A549 (cell line): ENCODE data around the gene PRRX2.

ENCODE experiments used
- CEBPB ChIP-seq, 2 experiments: fragments of >200 bp in 1 of 2; sonication (Bioruptor Twin) in 1 of 2; formaldehyde crosslinking in 1 of 2; IDR thresholded peaks; 2 replicates each; pipeline ENCODE4 v1.6.1; 2012 to 2016
- EP300 ChIP-seq, 2 experiments: fragments of >200 bp; sonication (Bioruptor Twin); formaldehyde crosslinking; IDR thresholded peaks; 2 replicates in 1 of 2; 3 replicates in 1 of 2; pipeline ENCODE4 v1.6.1; 2016 to 2017
- JUNB ChIP-seq: fragments of >200 bp; sonication (Bioruptor Twin); formaldehyde crosslinking; IDR thresholded peaks from 2 replicates; pipeline ENCODE4 v1.6.1; 2016
- PHF8 ChIP-seq: fragments of 200-600 bp; sonication (generic); IDR thresholded peaks from 2 replicates; pipeline ENCODE4 v1.6.1; 2016; ENCODE audit warnings: low read depth, mild to moderate bottlenecking, antibody characterized with exemption, moderate library complexity, borderline replicate concordance
- POLR2A ChIP-seq: IDR thresholded peaks from 2 replicates; pipeline ENCODE4 v1.6.1; 2012; ENCODE audit warnings: mild to moderate bottlenecking, low read length
- USF2 ChIP-seq: fragments of 450-650 bp; IDR thresholded peaks from 2 replicates; pipeline ENCODE4 v1.6.1; 2014; ENCODE audit warnings: antibody characterized with exemption
- ZSCAN20 ChIP-seq: fragments of 250-450 bp; sonication (Bioruptor Pico); IDR thresholded peaks from 2 replicates; pipeline ENCODE4 v1.8.0; 2022; ENCODE audit warnings: mild to moderate bottlenecking, moderate library complexity
- TF ChIP-seq, protein P1 (sequence below): fragments of >200 bp; sonication (Bioruptor Twin); formaldehyde crosslinking; IDR thresholded peaks from 3 replicates; pipeline ENCODE4 v1.5.1; 2016
- TF ChIP-seq, protein P2 (sequence below): fragments of 200-600 bp; sonication (generic); IDR thresholded peaks from 2 replicates; pipeline ENCODE4 v1.6.1; 2016; ENCODE audit warnings: antibody characterized with exemption, mild to moderate bottlenecking, moderate library complexity

GRCh38 chr9:129673602-129674001 is 8.2 kb downstream of the PRRX2 start:
- no peak for TF ChIP-seq USF2
- no peak for TF ChIP-seq CEBPB (IDR thresholded peaks at IDR 0.05)
- TF ChIP-seq, protein P1, sequence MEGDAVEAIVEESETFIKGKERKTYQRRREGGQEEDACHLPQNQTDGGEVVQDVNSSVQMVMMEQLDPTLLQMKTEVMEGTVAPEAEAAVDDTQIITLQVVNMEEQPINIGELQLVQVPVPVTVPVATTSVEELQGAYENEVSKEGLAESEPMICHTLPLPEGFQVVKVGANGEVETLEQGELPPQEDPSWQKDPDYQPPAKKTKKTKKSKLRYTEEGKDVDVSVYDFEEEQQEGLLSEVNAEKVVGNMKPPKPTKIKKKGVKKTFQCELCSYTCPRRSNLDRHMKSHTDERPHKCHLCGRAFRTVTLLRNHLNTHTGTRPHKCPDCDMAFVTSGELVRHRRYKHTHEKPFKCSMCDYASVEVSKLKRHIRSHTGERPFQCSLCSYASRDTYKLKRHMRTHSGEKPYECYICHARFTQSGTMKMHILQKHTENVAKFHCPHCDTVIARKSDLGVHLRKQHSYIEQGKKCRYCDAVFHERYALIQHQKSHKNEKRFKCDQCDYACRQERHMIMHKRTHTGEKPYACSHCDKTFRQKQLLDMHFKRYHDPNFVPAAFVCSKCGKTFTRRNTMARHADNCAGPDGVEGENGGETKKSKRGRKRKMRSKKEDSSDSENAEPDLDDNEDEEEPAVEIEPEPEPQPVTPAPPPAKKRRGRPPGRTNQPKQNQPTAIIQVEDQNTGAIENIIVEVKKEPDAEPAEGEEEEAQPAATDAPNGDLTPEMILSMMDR: no peak
- TF ChIP-seq, protein P2, sequence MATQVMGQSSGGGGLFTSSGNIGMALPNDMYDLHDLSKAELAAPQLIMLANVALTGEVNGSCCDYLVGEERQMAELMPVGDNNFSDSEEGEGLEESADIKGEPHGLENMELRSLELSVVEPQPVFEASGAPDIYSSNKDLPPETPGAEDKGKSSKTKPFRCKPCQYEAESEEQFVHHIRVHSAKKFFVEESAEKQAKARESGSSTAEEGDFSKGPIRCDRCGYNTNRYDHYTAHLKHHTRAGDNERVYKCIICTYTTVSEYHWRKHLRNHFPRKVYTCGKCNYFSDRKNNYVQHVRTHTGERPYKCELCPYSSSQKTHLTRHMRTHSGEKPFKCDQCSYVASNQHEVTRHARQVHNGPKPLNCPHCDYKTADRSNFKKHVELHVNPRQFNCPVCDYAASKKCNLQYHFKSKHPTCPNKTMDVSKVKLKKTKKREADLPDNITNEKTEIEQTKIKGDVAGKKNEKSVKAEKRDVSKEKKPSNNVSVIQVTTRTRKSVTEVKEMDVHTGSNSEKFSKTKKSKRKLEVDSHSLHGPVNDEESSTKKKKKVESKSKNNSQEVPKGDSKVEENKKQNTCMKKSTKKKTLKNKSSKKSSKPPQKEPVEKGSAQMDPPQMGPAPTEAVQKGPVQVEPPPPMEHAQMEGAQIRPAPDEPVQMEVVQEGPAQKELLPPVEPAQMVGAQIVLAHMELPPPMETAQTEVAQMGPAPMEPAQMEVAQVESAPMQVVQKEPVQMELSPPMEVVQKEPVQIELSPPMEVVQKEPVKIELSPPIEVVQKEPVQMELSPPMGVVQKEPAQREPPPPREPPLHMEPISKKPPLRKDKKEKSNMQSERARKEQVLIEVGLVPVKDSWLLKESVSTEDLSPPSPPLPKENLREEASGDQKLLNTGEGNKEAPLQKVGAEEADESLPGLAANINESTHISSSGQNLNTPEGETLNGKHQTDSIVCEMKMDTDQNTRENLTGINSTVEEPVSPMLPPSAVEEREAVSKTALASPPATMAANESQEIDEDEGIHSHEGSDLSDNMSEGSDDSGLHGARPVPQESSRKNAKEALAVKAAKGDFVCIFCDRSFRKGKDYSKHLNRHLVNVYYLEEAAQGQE: no peak
- no peak for TF ChIP-seq JUNB
- TF ChIP-seq POLR2A: no peak
- TF ChIP-seq ZSCAN20 (CRISPR knock-in tag): no peak
- TF ChIP-seq EP300 (IDR thresholded peaks at IDR 0.05): no peak
- TF ChIP-seq PHF8: no peak
